NCI-H748 treated with DMSO at 0.1 percent for 48 hours (cell line): ENCODE measurements around the gene GRIN2D.

Source experiments
- DNase-seq: peaks from one replicate; lab custom pipeline; 2025; lab: John Stamatoyannopoulos, UW

Gene GRIN2D

GRCh38 chr19:48397263-48398101 lies 4.0 kb downstream of the GRIN2D start:
- DNase-seq = peak; percentile 41

GRCh38 chr19:48398102-48398374 lies 4.6 kb downstream of the GRIN2D start:
- no peak for DNase-seq

GRCh38 chr19:48398375-48399235 lies 5.1 kb downstream of the GRIN2D start:
- peak; percentile 85 for DNase-seq

- peak; percentile 50 for DNase-seq
These were observed 6.7 kb downstream of the GRIN2D start for GRCh38 chr19:48400018-48400742.

- no peak for DNase-seq
These were observed 7.8 kb downstream of the GRIN2D start for GRCh38 chr19:48401287-48401686.

- DNase-seq = no peak
These were observed 10.1 kb downstream of the GRIN2D start for GRCh38 chr19:48403606-48404005.

GRCh38 chr19:48405010-48405659 lies 11.7 kb downstream of the GRIN2D start:
- no peak for DNase-seq

GRCh38 chr19:48405850-48406249 lies 12.4 kb downstream of the GRIN2D start:
- DNase-seq = no peak

GRCh38 chr19:48413879-48414587 lies 20.6 kb downstream of the GRIN2D start:
- no peak for DNase-seq

- no peak for DNase-seq
These were observed 21.9 kb downstream of the GRIN2D start for GRCh38 chr19:48415395-48415794.

- no peak for DNase-seq
These were observed 22.3 kb downstream of the GRIN2D start for GRCh38 chr19:48415806-48416221.

- DNase-seq = no peak
These were observed 24.0 kb downstream of the GRIN2D start for GRCh38 chr19:48417421-48417820.

GRCh38 chr19:48418317-48419064 lies 25.0 kb downstream of the GRIN2D start:
- no peak for DNase-seq

GRCh38 chr19:48419158-48419920 lies 25.9 kb downstream of the GRIN2D start:
- no peak for DNase-seq

GRCh38 chr19:48421548-48421947 lies 28.1 kb downstream of the GRIN2D start:
- no peak for DNase-seq

GRCh38 chr19:48424694-48425219 lies 31.3 kb downstream of the GRIN2D start:
- no peak for DNase-seq

GRCh38 chr19:48428670-48429069 lies 35.2 kb downstream of the GRIN2D start:
- no peak for DNase-seq

GRCh38 chr19:48433337-48433736 lies 39.9 kb downstream of the GRIN2D start:
- DNase-seq = no peak

GRCh38 chr19:48436586-48436985 lies 43.1 kb downstream of the GRIN2D start:
- DNase-seq = no peak
